ENCODE measurements around the gene RND1. TPM values are rescaled to one million over a fixed set of nuclear protein-coding genes. Genes with fewer than 3 reads are reported as not detected.

Gene RND1
- total and polyA plus RNA-seq, 2 of the 13 experiments (the other 11 are each of a cell fraction or from before 2014, with no cell fraction given) = 1.8 to 1.9 TPM

- intact Hi-C loops (cut with micrococcal nuclease; ENCODE audit: unreplicated experiment) (no loop called here), in situ Hi-C loops (cut with HindIII; ENCODE audit: extremely low pct_ligation_motif_present, low pct_unique_long_range_greater_than_20kb) (no loop called here)
- ATAC-seq = no peak
- WGBS (ENCODE audit: low lambda C conversion rate) = 24% methylated on average over 5 of the region's 5 CpGs
- no peak for DNase-seq (ENCODE audit: low spot score)
- Histone ChIP-seq H2AFZ (ENCODE audit: low read length) (no peak overlapping the region), H3K27me3 (ENCODE audit: control insufficient read depth in 1 of 2, insufficient read depth in 2 of 2, low read length in 2 of 2) (peaks cover 13 to 87% of the 10 kb centered on the region in 2 experiments), H3K27ac (ENCODE audit: extremely low read length, insufficient read depth, low read length) (no peak overlapping the region), H3K36me3 (replicated peaks in 1 of 2; ENCODE audit: control insufficient read depth in 1 of 2, insufficient read depth in 2 of 2, low read length in 2 of 2) (no peaks in the 10 kb centered on the region), H3K4me3 (replicated peaks in 1 of 3; ENCODE audit: insufficient read depth in 1 of 3, low read depth in 2 of 3, low read length in 3 of 3) (no peak overlapping the region), H3K4me2 (ENCODE audit: low read depth, low read length) (no peak overlapping the region), H3K9me3 (ENCODE audit: low read length) (no peaks in the 10 kb centered on the region), H3K4me1 (ENCODE audit: insufficient read depth, low read length) (peaks cover 19% of the 10 kb centered on the region), H4K20me1 (ENCODE audit: insufficient read depth, low read length) (peaks cover 3% of the 10 kb centered on the region; the same call in 1 of the 2 replicates), H3K9ac (ENCODE audit: insufficient read depth, low read depth, low read length) (no peak overlapping the region), H3K79me2 (ENCODE audit: insufficient read depth, low read length) (no peaks in the 10 kb centered on the region)
- ChIA-PET CTCF (ENCODE audit: low intra/inter-chr PET ratio, low total read pairs) (no interaction called here), POLR2A (no interaction called here)
- TF ChIP-seq KMT2B (CRISPR knock-in tag; IDR thresholded peaks at IDR 0.05) = no peak
- no peak for TF ChIP-seq NCOA2 (CRISPR knock-in tag; IDR thresholded peaks at IDR 0.05)
- TF ChIP-seq HNRNPK (IDR thresholded peaks at IDR 0.05; ENCODE audit: low read depth, low read length, poor library complexity, severe bottlenecking) = no peak
- no peak for TF ChIP-seq IRF2 (CRISPR knock-in tag; IDR thresholded peaks at IDR 0.05)
- TF ChIP-seq ZNF263 (CRISPR knock-in tag; IDR thresholded peaks at IDR 0.05) = no peak
- TF ChIP-seq ZNF296 (CRISPR knock-in tag; conservative IDR thresholded peaks at IDR 0.05) = no peak
- TF ChIP-seq ZNF260 (CRISPR knock-in tag; IDR thresholded peaks at IDR 0.05; ENCODE audit: borderline replicate concordance, low read depth) = no peak
- TF ChIP-seq ZNF496 (CRISPR knock-in tag; IDR thresholded peaks at IDR 0.05; ENCODE audit: insufficient replicate concordance) = no peak
- TF ChIP-seq ZNF431 (CRISPR knock-in tag; IDR thresholded peaks at IDR 0.05; ENCODE audit: borderline replicate concordance, low read depth) = no peak
- FAIRE-seq = no peak
- no TSS peak for BruUV-seq (replicated peaks)
Measured at GRCh38 chr12:48819986-48820725, 45.5 kb downstream of the RND1 start.

Data from HepG2 (cell line).